GM12874 (cell line): ENCODE measurements around the gene ZNF530.

Experiments
- TF ChIP-seq, protein P1 (sequence below): IDR thresholded peaks from 2 replicates; pipeline ENCODE4 v1.5.1; 2011; ENCODE audit warnings: low read depth, mild to moderate bottlenecking, control low read depth, low read length, moderate library complexity; ENCODE audit not compliant: insufficient read depth

Gene ZNF530

DNA sequence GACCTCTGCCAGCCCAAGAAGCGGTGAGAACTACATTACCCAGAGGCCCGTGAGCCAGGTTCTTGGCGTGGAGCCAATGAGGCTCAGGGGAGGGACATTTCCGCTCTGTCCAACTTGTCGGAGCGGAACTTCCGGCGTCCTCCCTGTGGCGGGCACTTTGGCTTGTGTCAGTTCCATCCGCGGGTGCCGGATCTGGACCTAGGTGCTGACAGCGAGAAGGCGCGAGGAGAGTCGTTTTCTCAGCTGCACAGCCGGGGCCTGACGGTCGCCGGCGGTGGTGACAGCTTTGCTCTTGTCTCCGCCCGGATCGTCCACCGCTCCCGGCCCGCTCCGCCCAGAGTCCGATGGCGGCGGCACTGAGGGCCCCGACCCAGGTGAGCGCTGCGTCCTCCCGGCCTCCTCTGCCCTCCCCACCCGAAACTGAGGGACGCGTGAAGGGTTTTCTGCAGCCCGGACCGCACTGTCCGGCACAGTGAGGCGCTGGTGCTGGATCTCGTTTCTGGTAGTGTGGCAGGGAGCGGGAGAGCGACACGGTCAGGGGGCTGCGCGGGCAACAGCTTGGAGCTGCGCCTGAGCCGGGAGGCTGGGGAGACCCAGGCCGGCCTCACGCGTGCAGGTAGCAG lies at the start of gene ZNF530:
Gene ZNF530 (plus strand): TSS at position 125 of the 623 bp plus-strand sequence. CDS start 4,461 bp downstream, outside the sequence.
- TF ChIP-seq, protein P1, sequence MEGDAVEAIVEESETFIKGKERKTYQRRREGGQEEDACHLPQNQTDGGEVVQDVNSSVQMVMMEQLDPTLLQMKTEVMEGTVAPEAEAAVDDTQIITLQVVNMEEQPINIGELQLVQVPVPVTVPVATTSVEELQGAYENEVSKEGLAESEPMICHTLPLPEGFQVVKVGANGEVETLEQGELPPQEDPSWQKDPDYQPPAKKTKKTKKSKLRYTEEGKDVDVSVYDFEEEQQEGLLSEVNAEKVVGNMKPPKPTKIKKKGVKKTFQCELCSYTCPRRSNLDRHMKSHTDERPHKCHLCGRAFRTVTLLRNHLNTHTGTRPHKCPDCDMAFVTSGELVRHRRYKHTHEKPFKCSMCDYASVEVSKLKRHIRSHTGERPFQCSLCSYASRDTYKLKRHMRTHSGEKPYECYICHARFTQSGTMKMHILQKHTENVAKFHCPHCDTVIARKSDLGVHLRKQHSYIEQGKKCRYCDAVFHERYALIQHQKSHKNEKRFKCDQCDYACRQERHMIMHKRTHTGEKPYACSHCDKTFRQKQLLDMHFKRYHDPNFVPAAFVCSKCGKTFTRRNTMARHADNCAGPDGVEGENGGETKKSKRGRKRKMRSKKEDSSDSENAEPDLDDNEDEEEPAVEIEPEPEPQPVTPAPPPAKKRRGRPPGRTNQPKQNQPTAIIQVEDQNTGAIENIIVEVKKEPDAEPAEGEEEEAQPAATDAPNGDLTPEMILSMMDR: no peak

- TF ChIP-seq, protein P1: no peak
Measured at GRCh38 chr19:57552432-57552831, 47.3 kb upstream of the ZNF530 start.

DNA sequence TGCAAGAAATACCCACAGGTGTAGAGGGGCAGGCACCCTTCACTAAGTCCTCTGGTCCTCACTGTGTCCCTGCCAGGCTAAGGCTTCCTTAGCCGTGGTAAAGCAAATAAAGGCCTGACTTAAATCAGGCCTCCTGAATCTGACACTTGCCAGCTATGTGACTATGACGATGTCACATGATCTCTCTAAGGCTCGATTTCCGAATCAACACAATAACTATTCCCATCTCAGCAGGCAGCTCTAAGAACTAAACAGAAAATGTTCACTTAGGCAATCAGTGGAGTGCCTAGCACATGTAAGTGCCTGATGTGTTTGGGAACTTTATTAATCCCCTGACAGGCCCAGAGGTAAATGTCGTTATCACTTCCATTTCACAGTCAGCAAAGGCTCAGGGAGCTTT lies 42.0 kb upstream of the ZNF530 start:
- TF ChIP-seq, protein P1: no peak

DNA sequence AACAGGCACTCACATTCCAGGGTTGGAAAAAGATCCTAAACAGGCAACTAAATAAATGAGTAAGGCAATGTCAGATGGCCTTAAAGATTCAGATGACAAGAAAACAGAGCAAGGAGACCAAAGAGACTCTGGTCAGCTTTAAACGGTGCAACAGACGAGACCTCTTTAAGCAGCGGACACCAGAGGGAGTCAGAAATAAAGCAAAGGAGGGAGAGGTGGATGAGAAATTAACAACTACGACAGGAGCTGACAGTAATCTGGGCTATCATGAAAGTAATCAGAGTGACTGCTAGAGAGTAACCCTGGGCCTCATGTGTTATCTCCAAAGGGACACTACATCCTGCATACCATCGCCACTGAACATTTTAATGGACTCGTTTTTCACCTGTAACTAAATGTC lies 41.2 kb upstream of the ZNF530 start:
- TF ChIP-seq, protein P1: no peak

DNA sequence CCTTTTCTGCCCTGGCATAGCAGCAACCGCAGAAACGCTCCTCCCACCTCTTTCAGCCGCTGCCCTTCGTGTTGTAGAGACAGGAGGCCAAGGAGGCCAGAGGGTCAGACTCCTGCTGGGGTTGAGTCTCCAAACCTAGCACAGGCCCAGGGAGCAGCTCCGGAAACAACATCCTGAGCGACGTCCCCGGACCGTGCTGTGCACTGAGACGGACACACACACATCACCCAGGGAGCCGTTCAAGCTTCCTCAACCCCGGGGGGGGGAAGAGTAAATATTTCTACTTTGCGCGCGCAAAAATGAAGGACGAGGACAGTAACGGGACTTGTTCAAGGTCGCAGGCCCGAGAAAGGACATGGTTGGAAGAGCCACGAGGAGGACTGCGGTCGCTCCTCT lies 40.7 kb upstream of the ZNF530 start:
- TF ChIP-seq, protein P1: no peak

- TF ChIP-seq, protein P1: no peak
Measured at GRCh38 chr19:57559404-57560025, 40.2 kb upstream of the ZNF530 start, which contains the start of gene ZNF550. Gene ZNF550, minus strand, starts transcription at chr19:57559863. Its CDS starts 181 bp downstream, at chr19:57559682.

- TF ChIP-seq, protein P1: no peak
Measured at GRCh38 chr19:57560049-57560491, 39.6 kb upstream of the ZNF530 start.
